ENCODE measurements around the gene FAM120B.
"Not testable (repeated sequence)": the region's sequence is repeated elsewhere in the genome, so short reads cannot be mapped to it uniquely, and the experiment has no call there.

The FAM120B gene

GRCh38 chr6:170264644-170265043, 41.9 kb upstream of the FAM120B start:
- peaks cover 0 to 17% (median 8%) of the 10 kb centered on the region in 5 donors for H3K27me3 ChIP-seq (ENCODE audit: control insufficient read depth in 5 of 5, insufficient read depth in 4 of 5, low read length in 5 of 5)
- H3K4me3 ChIP-seq (ENCODE audit: low read depth in 1 of 5, low read length in 5 of 5); H3K36me3 ChIP-seq (ENCODE audit: control insufficient read depth in 5 of 5, insufficient read depth in 5 of 5, low read length in 5 of 5); H3K27ac ChIP-seq (ENCODE audit: low read depth, low read length); H3K9ac ChIP-seq (ENCODE audit: low read length in 5 of 5); H3K9me3 ChIP-seq (ENCODE audit: control insufficient read depth in 5 of 5, low read length in 5 of 5): not testable (repeated sequence)
- H3K4me1 ChIP-seq (ENCODE audit: control insufficient read depth in 5 of 5, insufficient read depth in 5 of 5, low read length in 5 of 5), result peaks cover 0 to 19% (median 9%) of the 10 kb centered on the region in 5 donors

- peak overlapping the region in 1 of 5 donors; percentile 35 for H3K4me3 ChIP-seq (ENCODE audit: low read depth in 1 of 5, low read length in 5 of 5)
- no peak overlapping the region for H3K27ac ChIP-seq (ENCODE audit: low read depth, low read length)
- H3K9ac ChIP-seq (ENCODE audit: low read length in 5 of 5), result no peak overlapping the region
- peaks cover 0 to 20% (median 9%) of the 10 kb centered on the region in 5 donors for H3K4me1 ChIP-seq (ENCODE audit: control insufficient read depth in 5 of 5, insufficient read depth in 5 of 5, low read length in 5 of 5)
- H3K9me3 ChIP-seq (ENCODE audit: control insufficient read depth in 5 of 5, low read length in 5 of 5), result no peaks in the 10 kb centered on the region
- H3K27me3 ChIP-seq (ENCODE audit: control insufficient read depth in 5 of 5, insufficient read depth in 4 of 5, low read length in 5 of 5), result peaks cover 0 to 17% (median 8%) of the 10 kb centered on the region in 5 donors
- H3K36me3 ChIP-seq (ENCODE audit: control insufficient read depth in 5 of 5, insufficient read depth in 5 of 5, low read length in 5 of 5), result no peaks in the 10 kb centered on the region
Observed at GRCh38 chr6:170265655-170266054, 40.9 kb upstream of the FAM120B start.

- H3K36me3 ChIP-seq (ENCODE audit: control insufficient read depth in 5 of 5, insufficient read depth in 5 of 5, low read length in 5 of 5), result no peaks in the 10 kb centered on the region
- H3K27ac ChIP-seq (ENCODE audit: low read depth, low read length), result no peak overlapping the region
- no peaks in the 10 kb centered on the region for H3K9me3 ChIP-seq (ENCODE audit: control insufficient read depth in 5 of 5, low read length in 5 of 5)
- H3K27me3 ChIP-seq (ENCODE audit: control insufficient read depth in 5 of 5, insufficient read depth in 4 of 5, low read length in 5 of 5), result peaks cover 0 to 17% (median 8%) of the 10 kb centered on the region in 5 donors
- H3K9ac ChIP-seq (ENCODE audit: low read length in 5 of 5), result no peak overlapping the region
- H3K4me1 ChIP-seq (ENCODE audit: control insufficient read depth in 5 of 5, insufficient read depth in 5 of 5, low read length in 5 of 5), result peaks cover 0 to 20% (median 9%) of the 10 kb centered on the region in 5 donors
- peak overlapping the region in 1 of 5 donors; percentile 35 for H3K4me3 ChIP-seq (ENCODE audit: low read depth in 1 of 5, low read length in 5 of 5)
Observed at GRCh38 chr6:170266061-170266825, 40.3 kb upstream of the FAM120B start.

GRCh38 chr6:170267688-170268087, 38.9 kb upstream of the FAM120B start:
- Histone ChIP-seq H3K27me3 (ENCODE audit: control insufficient read depth in 5 of 5, insufficient read depth in 4 of 5, low read length in 5 of 5) (peaks cover 0 to 5% (median 3%) of the 10 kb centered on the region in 5 donors), H3K4me3 (ENCODE audit: low read depth in 1 of 5, low read length in 5 of 5) (no peak overlapping the region), H3K4me1 (ENCODE audit: control insufficient read depth in 5 of 5, insufficient read depth in 5 of 5, low read length in 5 of 5) (peaks cover 2 to 25% (median 9%) of the 10 kb centered on the region in 5 donors), H3K9me3 (ENCODE audit: control insufficient read depth in 5 of 5, low read length in 5 of 5) (no peaks in the 10 kb centered on the region), H3K9ac (ENCODE audit: low read length in 5 of 5) (no peak overlapping the region), H3K27ac (ENCODE audit: low read depth, low read length) (no peak overlapping the region), H3K36me3 (ENCODE audit: control insufficient read depth in 5 of 5, insufficient read depth in 5 of 5, low read length in 5 of 5) (no peaks in the 10 kb centered on the region)

- H3K9me3 ChIP-seq (ENCODE audit: control insufficient read depth in 5 of 5, low read length in 5 of 5), result no peaks in the 10 kb centered on the region
- H3K27ac ChIP-seq (ENCODE audit: low read depth, low read length), result no peak overlapping the region
- no peak overlapping the region for H3K4me3 ChIP-seq (ENCODE audit: low read depth in 1 of 5, low read length in 5 of 5)
- no peak overlapping the region for H3K9ac ChIP-seq (ENCODE audit: low read length in 5 of 5)
- peaks cover 0 to 5% (median 0%) of the 10 kb centered on the region in 5 donors for H3K27me3 ChIP-seq (ENCODE audit: control insufficient read depth in 5 of 5, insufficient read depth in 4 of 5, low read length in 5 of 5)
- H3K36me3 ChIP-seq (ENCODE audit: control insufficient read depth in 5 of 5, insufficient read depth in 5 of 5, low read length in 5 of 5), result no peaks in the 10 kb centered on the region
- H3K4me1 ChIP-seq (ENCODE audit: control insufficient read depth in 5 of 5, insufficient read depth in 5 of 5, low read length in 5 of 5), result peaks cover 2 to 28% (median 9%) of the 10 kb centered on the region in 5 donors
Observed at GRCh38 chr6:170268216-170269129, 38.1 kb upstream of the FAM120B start.

GRCh38 chr6:170269151-170269845, 37.3 kb upstream of the FAM120B start:
- Histone ChIP-seq H3K27me3 (ENCODE audit: control insufficient read depth in 5 of 5, insufficient read depth in 4 of 5, low read length in 5 of 5) (peaks cover 0 to 4% (median 0%) of the 10 kb centered on the region in 5 donors), H3K36me3 (ENCODE audit: control insufficient read depth in 5 of 5, insufficient read depth in 5 of 5, low read length in 5 of 5) (no peaks in the 10 kb centered on the region), H3K4me3 (ENCODE audit: low read depth in 1 of 5, low read length in 5 of 5) (no peak overlapping the region), H3K9ac (ENCODE audit: low read length in 5 of 5) (no peak overlapping the region), H3K9me3 (ENCODE audit: control insufficient read depth in 5 of 5, low read length in 5 of 5) (no peaks in the 10 kb centered on the region), H3K27ac (ENCODE audit: low read depth, low read length) (no peak overlapping the region), H3K4me1 (ENCODE audit: control insufficient read depth in 5 of 5, insufficient read depth in 5 of 5, low read length in 5 of 5) (peaks cover 2 to 30% (median 9%) of the 10 kb centered on the region in 5 donors)

- H3K36me3 ChIP-seq (ENCODE audit: control insufficient read depth in 5 of 5, insufficient read depth in 5 of 5, low read length in 5 of 5), result no peaks in the 10 kb centered on the region
- no peak overlapping the region for H3K4me3 ChIP-seq (ENCODE audit: low read depth in 1 of 5, low read length in 5 of 5)
- H3K27me3 ChIP-seq (ENCODE audit: control insufficient read depth in 5 of 5, insufficient read depth in 4 of 5, low read length in 5 of 5), result peaks cover 0 to 4% (median 0%) of the 10 kb centered on the region in 5 donors
- no peak overlapping the region for H3K27ac ChIP-seq (ENCODE audit: low read depth, low read length)
- peaks cover 2 to 37% (median 13%) of the 10 kb centered on the region in 5 donors for H3K4me1 ChIP-seq (ENCODE audit: control insufficient read depth in 5 of 5, insufficient read depth in 5 of 5, low read length in 5 of 5)
- no peaks in the 10 kb centered on the region for H3K9me3 ChIP-seq (ENCODE audit: control insufficient read depth in 5 of 5, low read length in 5 of 5)
- no peak overlapping the region for H3K9ac ChIP-seq (ENCODE audit: low read length in 5 of 5)
Observed at GRCh38 chr6:170269846-170270541, 36.6 kb upstream of the FAM120B start.

GRCh38 chr6:170270984-170271593, 35.5 kb upstream of the FAM120B start:
- peaks cover 5 to 42% (median 17%) of the 10 kb centered on the region in 5 donors for H3K4me1 ChIP-seq (ENCODE audit: control insufficient read depth in 5 of 5, insufficient read depth in 5 of 5, low read length in 5 of 5)
- H3K4me3 ChIP-seq (ENCODE audit: low read depth in 1 of 5, low read length in 5 of 5), result no peak overlapping the region
- no peaks in the 10 kb centered on the region for H3K9me3 ChIP-seq (ENCODE audit: control insufficient read depth in 5 of 5, low read length in 5 of 5)
- H3K27ac ChIP-seq (ENCODE audit: low read depth, low read length), result no peak overlapping the region
- H3K9ac ChIP-seq (ENCODE audit: low read length in 5 of 5), result no peak overlapping the region
- H3K27me3 ChIP-seq (ENCODE audit: control insufficient read depth in 5 of 5, insufficient read depth in 4 of 5, low read length in 5 of 5), result peaks cover 0 to 4% (median 0%) of the 10 kb centered on the region in 5 donors
- H3K36me3 ChIP-seq (ENCODE audit: control insufficient read depth in 5 of 5, insufficient read depth in 5 of 5, low read length in 5 of 5), result no peaks in the 10 kb centered on the region

GRCh38 chr6:170271771-170272314, 34.7 kb upstream of the FAM120B start:
- H3K4me3 ChIP-seq (ENCODE audit: low read depth in 1 of 5, low read length in 5 of 5), result peak overlapping the region in 3 of 5 donors; percentile 38 to 63 (median 58)

More at GRCh38 chr6:170271771-170272314, 34.7 kb upstream of the FAM120B start:
- H3K27me3 ChIP-seq (ENCODE audit: control insufficient read depth in 5 of 5, insufficient read depth in 4 of 5, low read length in 5 of 5), result peaks cover 0 to 4% (median 0%) of the 10 kb centered on the region in 5 donors
- H3K9me3 ChIP-seq (ENCODE audit: control insufficient read depth in 5 of 5, low read length in 5 of 5), result no peaks in the 10 kb centered on the region
- no peak overlapping the region for H3K9ac ChIP-seq (ENCODE audit: low read length in 5 of 5)
- H3K36me3 ChIP-seq (ENCODE audit: control insufficient read depth in 5 of 5, insufficient read depth in 5 of 5, low read length in 5 of 5), result no peaks in the 10 kb centered on the region
- no peak overlapping the region for H3K27ac ChIP-seq (ENCODE audit: low read depth, low read length)
- peaks cover 7 to 43% (median 22%) of the 10 kb centered on the region in 5 donors for H3K4me1 ChIP-seq (ENCODE audit: control insufficient read depth in 5 of 5, insufficient read depth in 5 of 5, low read length in 5 of 5)

Data from subcutaneous abdominal adipose tissue (tissue), 5 donors.